Measurements from ENCODE around the gene GLDC.

GLDC gene

GRCh38 chr9:6681957-6682501 lies 36.5 kb upstream of the GLDC start:
- TF ChIP-seq ZFX (IDR thresholded peaks at IDR 0.05), result no peak; the same call in 1 of the 2 replicates
- TF ChIP-seq, protein P1, sequence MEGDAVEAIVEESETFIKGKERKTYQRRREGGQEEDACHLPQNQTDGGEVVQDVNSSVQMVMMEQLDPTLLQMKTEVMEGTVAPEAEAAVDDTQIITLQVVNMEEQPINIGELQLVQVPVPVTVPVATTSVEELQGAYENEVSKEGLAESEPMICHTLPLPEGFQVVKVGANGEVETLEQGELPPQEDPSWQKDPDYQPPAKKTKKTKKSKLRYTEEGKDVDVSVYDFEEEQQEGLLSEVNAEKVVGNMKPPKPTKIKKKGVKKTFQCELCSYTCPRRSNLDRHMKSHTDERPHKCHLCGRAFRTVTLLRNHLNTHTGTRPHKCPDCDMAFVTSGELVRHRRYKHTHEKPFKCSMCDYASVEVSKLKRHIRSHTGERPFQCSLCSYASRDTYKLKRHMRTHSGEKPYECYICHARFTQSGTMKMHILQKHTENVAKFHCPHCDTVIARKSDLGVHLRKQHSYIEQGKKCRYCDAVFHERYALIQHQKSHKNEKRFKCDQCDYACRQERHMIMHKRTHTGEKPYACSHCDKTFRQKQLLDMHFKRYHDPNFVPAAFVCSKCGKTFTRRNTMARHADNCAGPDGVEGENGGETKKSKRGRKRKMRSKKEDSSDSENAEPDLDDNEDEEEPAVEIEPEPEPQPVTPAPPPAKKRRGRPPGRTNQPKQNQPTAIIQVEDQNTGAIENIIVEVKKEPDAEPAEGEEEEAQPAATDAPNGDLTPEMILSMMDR (conservative IDR thresholded peaks at IDR 0.05), result no peak
- H3K27ac ChIP-seq, result peak overlapping the region; percentile 91

DNA sequence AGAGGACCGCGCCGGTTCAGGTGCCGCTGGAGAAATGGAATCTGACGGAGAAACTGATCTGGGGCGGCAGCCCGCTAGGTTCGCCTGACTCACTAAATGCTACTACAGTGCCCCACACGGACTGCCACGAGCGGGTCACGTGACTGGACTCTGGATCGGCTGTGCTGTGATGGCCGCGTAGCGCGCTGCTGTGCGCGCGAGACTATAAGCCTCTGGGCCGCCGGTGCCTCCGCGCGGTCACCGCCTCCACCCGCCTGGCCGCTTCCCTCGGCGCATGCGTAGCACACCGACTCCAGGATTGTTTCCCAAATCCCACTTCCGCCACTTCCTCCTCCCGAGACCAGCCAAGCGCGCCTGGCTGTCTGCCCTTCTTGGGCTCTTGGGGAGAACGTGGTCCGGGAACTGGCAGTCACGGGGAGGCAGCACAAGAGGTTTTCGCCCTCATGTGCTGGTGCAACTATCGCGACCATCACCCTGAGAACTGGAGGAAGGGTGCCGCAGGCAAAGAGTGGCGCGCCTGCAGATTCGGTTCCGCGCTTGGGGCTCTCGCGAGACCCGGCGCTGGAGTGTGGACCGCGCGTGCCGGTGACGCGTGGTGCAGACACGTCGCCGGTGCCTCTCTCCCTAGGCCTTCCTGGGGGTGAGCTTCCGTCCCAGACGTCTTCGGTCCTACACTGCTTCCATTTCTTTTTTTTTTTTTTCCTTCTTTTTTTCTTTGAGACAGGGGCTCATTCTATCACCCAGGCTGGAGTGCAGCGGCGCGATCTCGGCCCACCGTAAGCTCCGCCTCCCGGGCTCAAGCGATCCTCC lies 35.8 kb upstream of the GLDC start:
- H3K27ac ChIP-seq, result peak overlapping the region; percentile 91
- TF ChIP-seq, protein P1 (conservative IDR thresholded peaks at IDR 0.05), result no peak
- peak; percentile 46; the same call in 1 of the 2 replicates for TF ChIP-seq ZFX (IDR thresholded peaks at IDR 0.05)

- H3K27ac ChIP-seq, result peak overlapping the region; percentile 91
- TF ChIP-seq ZFX (IDR thresholded peaks at IDR 0.05), result no peak
- TF ChIP-seq, protein P1 (conservative IDR thresholded peaks at IDR 0.05), result no peak
These were observed 35.2 kb upstream of the GLDC start for GRCh38 chr9:6680797-6681146.

- TF ChIP-seq, protein P1 (conservative IDR thresholded peaks at IDR 0.05), result no peak
- TF ChIP-seq ZFX (IDR thresholded peaks at IDR 0.05), result no peak
- H3K27ac ChIP-seq, result no peak overlapping the region
These were observed 32.3 kb upstream of the GLDC start for GRCh38 chr9:6677803-6678202.

GRCh38 chr9:6676254-6676921 lies 30.9 kb upstream of the GLDC start:
- no peak overlapping the region; the same call in 1 of the 2 replicates for H3K27ac ChIP-seq
- TF ChIP-seq, protein P1 (conservative IDR thresholded peaks at IDR 0.05), result no peak
- no peak for TF ChIP-seq ZFX (IDR thresholded peaks at IDR 0.05)

- H3K27ac ChIP-seq, result peak overlapping the region; percentile 10; the same call in 1 of the 2 replicates
- no peak for TF ChIP-seq ZFX (IDR thresholded peaks at IDR 0.05)
- TF ChIP-seq, protein P1 (conservative IDR thresholded peaks at IDR 0.05), result no peak
These were observed 29.7 kb upstream of the GLDC start for GRCh38 chr9:6675268-6675667.
